GM12892 (cell line): Measurements from ENCODE around the gene TMEM131.

ENCODE experiments used
- POLR2A ChIP-seq: IDR thresholded peaks from 2 replicates; pipeline ENCODE4 v1.6.1; 2011; ENCODE audit warnings: low read depth, low read length, control low read depth
- POLR2AphosphoS5 ChIP-seq: IDR thresholded peaks from 2 replicates; pipeline ENCODE4 v1.6.1; 2011; ENCODE audit warnings: low read depth, low read length, control low read depth
- TAF1 ChIP-seq: IDR thresholded peaks from 2 replicates; pipeline ENCODE4 v1.6.1; 2011; ENCODE audit warnings: low read depth, mild to moderate bottlenecking, control low read depth, low read length, borderline replicate concordance

- TF ChIP-seq POLR2A = no peak
- no peak for TF ChIP-seq TAF1
- TF ChIP-seq POLR2AphosphoS5 = no peak
Observed at GRCh38 chr2:97907369-97908100, 88.2 kb downstream of the TMEM131 start.
